HCT116 (cell line): ENCODE results near the gene ABHD17B.

ENCODE experiments used
- ATF3 ChIP-seq: IDR thresholded peaks from 2 replicates; pipeline ENCODE4 v1.6.1; 2012
- POLR2A ChIP-seq: IDR thresholded peaks from 2 replicates; pipeline ENCODE4 v1.7.0; 2011; ENCODE audit warnings: borderline replicate concordance; ENCODE audit not compliant: insufficient read depth, insufficient read length; ENCODE audit errors: extremely low read depth
- TCF7L2 ChIP-seq: IDR thresholded peaks from 2 replicates; pipeline ENCODE4 v1.7.0; 2011; ENCODE audit warnings: borderline replicate concordance, inconsistent platforms; ENCODE audit not compliant: insufficient read depth, insufficient read length; ENCODE audit errors: extremely low read depth
- ZNF274 ChIP-seq: fragments of 200-500 bp; sonication (Bioruptor generic); IDR thresholded peaks from 2 replicates; pipeline ENCODE4 v1.6.1; 2014; ENCODE audit warnings: mild to moderate bottlenecking, low read depth, low read length, inconsistent platforms
- TF ChIP-seq, protein P1 (sequence below), 3 experiments: fragments of 200-600 bp in 1 of 3; sonication (generic) in 1 of 3; IDR thresholded peaks in 2 of 3; conservative IDR thresholded peaks in 1 of 3; 2 replicates each; pipeline ENCODE4 v1.5.1; 2012 to 2017; ENCODE audit warnings: low read depth in 2 of 3, low read length in 2 of 3, antibody characterized with exemption in 1 of 3, borderline replicate concordance in 1 of 3, control low read depth in 1 of 3, mild to moderate bottlenecking in 1 of 3, mixed read lengths in 1 of 3, mixed run types in 1 of 3, moderate library complexity in 1 of 3; ENCODE audit not compliant: insufficient read depth in 1 of 3
- TF ChIP-seq, protein P2 (sequence below): IDR thresholded peaks from 2 replicates; pipeline ENCODE4 v1.6.1; 2012

GRCh38 chr9:71931166-71931565 is 20.2 kb upstream of the ABHD17B start:
- TF ChIP-seq TCF7L2 (no peak), ZNF274 (no peak), POLR2A (no peak), ATF3 (no peak)
- TF ChIP-seq, protein P1, sequence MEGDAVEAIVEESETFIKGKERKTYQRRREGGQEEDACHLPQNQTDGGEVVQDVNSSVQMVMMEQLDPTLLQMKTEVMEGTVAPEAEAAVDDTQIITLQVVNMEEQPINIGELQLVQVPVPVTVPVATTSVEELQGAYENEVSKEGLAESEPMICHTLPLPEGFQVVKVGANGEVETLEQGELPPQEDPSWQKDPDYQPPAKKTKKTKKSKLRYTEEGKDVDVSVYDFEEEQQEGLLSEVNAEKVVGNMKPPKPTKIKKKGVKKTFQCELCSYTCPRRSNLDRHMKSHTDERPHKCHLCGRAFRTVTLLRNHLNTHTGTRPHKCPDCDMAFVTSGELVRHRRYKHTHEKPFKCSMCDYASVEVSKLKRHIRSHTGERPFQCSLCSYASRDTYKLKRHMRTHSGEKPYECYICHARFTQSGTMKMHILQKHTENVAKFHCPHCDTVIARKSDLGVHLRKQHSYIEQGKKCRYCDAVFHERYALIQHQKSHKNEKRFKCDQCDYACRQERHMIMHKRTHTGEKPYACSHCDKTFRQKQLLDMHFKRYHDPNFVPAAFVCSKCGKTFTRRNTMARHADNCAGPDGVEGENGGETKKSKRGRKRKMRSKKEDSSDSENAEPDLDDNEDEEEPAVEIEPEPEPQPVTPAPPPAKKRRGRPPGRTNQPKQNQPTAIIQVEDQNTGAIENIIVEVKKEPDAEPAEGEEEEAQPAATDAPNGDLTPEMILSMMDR (IDR thresholded peaks at IDR 0.05 in 2 of 3, conservative IDR thresholded peaks at IDR 0.05 in 1 of 3; ENCODE audit: borderline replicate concordance in 1 of 3, insufficient read depth in 1 of 3, low read depth in 2 of 3, low read length in 2 of 3) = no peak
- TF ChIP-seq, protein P2, sequence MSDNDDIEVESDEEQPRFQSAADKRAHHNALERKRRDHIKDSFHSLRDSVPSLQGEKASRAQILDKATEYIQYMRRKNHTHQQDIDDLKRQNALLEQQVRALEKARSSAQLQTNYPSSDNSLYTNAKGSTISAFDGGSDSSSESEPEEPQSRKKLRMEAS = no peak
